Peyer's patch (tissue), 4 donors: ENCODE results near the gene TAS2R14. TPM values are rescaled to one million over a fixed set of nuclear protein-coding genes. Genes with fewer than 3 reads are reported as not detected.

ENCODE experiments used
- DNase-seq, 3 donors: peaks; one replicate each; pipeline ENCODE4 v3.0.0-alpha.2; 2017 to 2019
- H3K27ac ChIP-seq, 4 donors: fragments of 200-600 bp; sonication (generic); one replicate each; pipeline ENCODE4 v1.5.1; 2016 to 2019
- H3K27me3 ChIP-seq, 2 donors: fragments of 200-600 bp; sonication (generic); one replicate each; pipeline ENCODE4 v1.5.1; 2019
- H3K36me3 ChIP-seq, 3 donors: fragments of 200-600 bp; sonication (generic); one replicate each; pipeline ENCODE4 v1.5.1; 2016 to 2019
- H3K4me1 ChIP-seq, 4 donors: fragments of 200-600 bp; sonication (generic); one replicate each; pipeline ENCODE4 v1.5.1; 2016 to 2019
- H3K4me3 ChIP-seq, 4 donors: fragments of 200-600 bp; sonication (generic); 1 replicate in 3 of 4; 2 replicates in 1 of 4; pipeline ENCODE4 v1.5.1; 2016 to 2019; ENCODE audit warnings: mild to moderate bottlenecking in 1 of 4
- H3K9me3 ChIP-seq, 4 donors: fragments of 200-600 bp; sonication (generic); one replicate each; pipeline ENCODE4 v1.5.1; 2016 to 2019; ENCODE audit warnings: mild to moderate bottlenecking in 1 of 4
- POLR2A ChIP-seq, 2 donors: fragments of 450-650 bp; IDR thresholded peaks; one replicate each; pipeline ENCODE4 v1.5.1; 2017; ENCODE audit warnings: antibody characterized with exemption in 2 of 2, mild to moderate bottlenecking in 2 of 2, moderate library complexity in 2 of 2
- total RNA-seq, 4 donors: library from RNA; depleted of rRNA; stranded (reverse); fragments of >200 nt; gene quantifications; one replicate each; pipeline ENCODE4 v1.1.0, GENCODE V29; 2016
- TF ChIP-seq, protein P1 (sequence below), 6 experiments: fragments of 450-650 bp in 4 of 6; fragments of 200-600 bp in 2 of 6; sonication (generic) in 1 of 6; IDR thresholded peaks; one replicate each; pipeline ENCODE4 v1.5.1; 2017 to 2019; ENCODE audit warnings: antibody characterized with exemption in 6 of 6, mild to moderate bottlenecking in 3 of 6, moderate library complexity in 1 of 6

TAS2R14 gene
- total RNA-seq, 4 donors from 2014 or later: 3.4 to 5.1 (median 4.8) TPM; not detected in 1

DNA sequence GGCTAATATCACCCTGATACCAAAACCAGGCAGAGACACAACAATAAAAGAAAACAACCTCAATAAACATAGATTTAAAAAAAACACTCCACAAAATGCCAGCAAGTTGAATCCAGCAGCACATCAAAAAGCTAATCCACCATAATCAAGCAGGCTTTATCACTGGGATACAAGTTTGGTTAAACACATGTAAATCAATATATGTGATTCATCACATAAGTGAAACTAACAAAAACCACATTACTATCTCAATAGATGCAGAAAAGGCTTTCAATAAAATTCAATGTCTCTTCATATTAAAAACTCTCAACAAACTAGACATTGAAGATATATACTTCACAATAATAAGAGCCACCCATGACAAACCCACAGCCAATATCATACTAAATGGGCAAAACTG lies 17.0 kb upstream of the TAS2R14 start:
- Histone ChIP-seq H3K4me1 (no peaks in the 10 kb centered on the region), H3K4me3 (no peak overlapping the region), H3K27me3 (no peaks in the 10 kb centered on the region), H3K36me3 (no peaks in the 10 kb centered on the region), H3K9me3 (no peaks in the 10 kb centered on the region), H3K27ac (no peak overlapping the region)
- TF ChIP-seq POLR2A (IDR thresholded peaks at IDR 0.05): no peak
- TF ChIP-seq, protein P1, sequence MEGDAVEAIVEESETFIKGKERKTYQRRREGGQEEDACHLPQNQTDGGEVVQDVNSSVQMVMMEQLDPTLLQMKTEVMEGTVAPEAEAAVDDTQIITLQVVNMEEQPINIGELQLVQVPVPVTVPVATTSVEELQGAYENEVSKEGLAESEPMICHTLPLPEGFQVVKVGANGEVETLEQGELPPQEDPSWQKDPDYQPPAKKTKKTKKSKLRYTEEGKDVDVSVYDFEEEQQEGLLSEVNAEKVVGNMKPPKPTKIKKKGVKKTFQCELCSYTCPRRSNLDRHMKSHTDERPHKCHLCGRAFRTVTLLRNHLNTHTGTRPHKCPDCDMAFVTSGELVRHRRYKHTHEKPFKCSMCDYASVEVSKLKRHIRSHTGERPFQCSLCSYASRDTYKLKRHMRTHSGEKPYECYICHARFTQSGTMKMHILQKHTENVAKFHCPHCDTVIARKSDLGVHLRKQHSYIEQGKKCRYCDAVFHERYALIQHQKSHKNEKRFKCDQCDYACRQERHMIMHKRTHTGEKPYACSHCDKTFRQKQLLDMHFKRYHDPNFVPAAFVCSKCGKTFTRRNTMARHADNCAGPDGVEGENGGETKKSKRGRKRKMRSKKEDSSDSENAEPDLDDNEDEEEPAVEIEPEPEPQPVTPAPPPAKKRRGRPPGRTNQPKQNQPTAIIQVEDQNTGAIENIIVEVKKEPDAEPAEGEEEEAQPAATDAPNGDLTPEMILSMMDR (IDR thresholded peaks at IDR 0.05): no peak
- DNase-seq: no peak

DNA sequence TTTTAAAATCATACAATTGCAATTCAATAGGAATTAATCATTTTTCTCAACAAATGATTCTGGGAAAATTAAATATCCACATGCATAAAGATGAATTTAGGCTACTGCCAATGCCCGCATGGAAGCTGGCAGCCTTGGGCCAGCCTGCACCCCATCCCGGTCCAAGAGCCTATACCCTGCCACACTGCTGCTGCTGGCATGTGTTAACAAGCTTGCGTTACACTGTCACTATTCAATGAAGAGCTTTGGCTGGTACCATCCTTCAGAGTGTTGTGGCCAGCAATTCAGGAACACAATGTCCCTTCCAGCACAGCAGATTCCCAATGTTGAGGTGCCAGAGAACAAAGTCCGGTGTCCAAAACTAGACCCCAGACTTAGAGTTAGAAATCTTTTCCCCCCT lies 13.6 kb upstream of the TAS2R14 start:
- TF ChIP-seq, protein P1 (IDR thresholded peaks at IDR 0.05): no peak
- no peak for TF ChIP-seq POLR2A (IDR thresholded peaks at IDR 0.05)
- no peak for DNase-seq
- H3K9me3 ChIP-seq: no peaks in the 10 kb centered on the region
- H3K4me3 ChIP-seq: no peak overlapping the region
- H3K4me1 ChIP-seq: no peaks in the 10 kb centered on the region
- no peaks in the 10 kb centered on the region for H3K36me3 ChIP-seq
- no peaks in the 10 kb centered on the region for H3K27me3 ChIP-seq
- H3K27ac ChIP-seq: no peak overlapping the region

DNA sequence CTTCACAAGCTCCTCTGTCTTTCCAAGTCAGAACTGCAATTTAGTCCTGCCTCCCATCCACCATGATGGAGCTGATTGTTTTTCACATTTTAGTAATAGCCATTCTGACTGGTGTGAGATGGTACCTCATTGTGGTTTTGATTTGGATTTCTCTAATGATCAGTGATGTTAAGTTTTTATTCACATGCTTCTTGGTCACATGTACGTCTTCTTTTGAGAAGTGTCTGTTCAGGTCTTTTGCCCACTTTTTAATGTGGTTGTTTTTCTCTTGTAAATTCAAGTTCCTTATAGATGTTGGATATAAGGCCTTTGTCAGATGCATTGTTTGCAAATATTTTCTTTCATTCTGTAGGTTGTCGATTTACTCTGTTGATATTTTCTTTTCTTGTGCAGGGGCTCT lies 4.1 kb upstream of the TAS2R14 start:
- Histone ChIP-seq H3K9me3 (no peaks in the 10 kb centered on the region), H3K4me1 (no peaks in the 10 kb centered on the region), H3K36me3 (no peaks in the 10 kb centered on the region), H3K27me3 (no peaks in the 10 kb centered on the region), H3K27ac (no peak overlapping the region), H3K4me3 (no peak overlapping the region)
- DNase-seq: no peak
- TF ChIP-seq, protein P1 (IDR thresholded peaks at IDR 0.05): no peak
- no peak for TF ChIP-seq POLR2A (IDR thresholded peaks at IDR 0.05)

DNA sequence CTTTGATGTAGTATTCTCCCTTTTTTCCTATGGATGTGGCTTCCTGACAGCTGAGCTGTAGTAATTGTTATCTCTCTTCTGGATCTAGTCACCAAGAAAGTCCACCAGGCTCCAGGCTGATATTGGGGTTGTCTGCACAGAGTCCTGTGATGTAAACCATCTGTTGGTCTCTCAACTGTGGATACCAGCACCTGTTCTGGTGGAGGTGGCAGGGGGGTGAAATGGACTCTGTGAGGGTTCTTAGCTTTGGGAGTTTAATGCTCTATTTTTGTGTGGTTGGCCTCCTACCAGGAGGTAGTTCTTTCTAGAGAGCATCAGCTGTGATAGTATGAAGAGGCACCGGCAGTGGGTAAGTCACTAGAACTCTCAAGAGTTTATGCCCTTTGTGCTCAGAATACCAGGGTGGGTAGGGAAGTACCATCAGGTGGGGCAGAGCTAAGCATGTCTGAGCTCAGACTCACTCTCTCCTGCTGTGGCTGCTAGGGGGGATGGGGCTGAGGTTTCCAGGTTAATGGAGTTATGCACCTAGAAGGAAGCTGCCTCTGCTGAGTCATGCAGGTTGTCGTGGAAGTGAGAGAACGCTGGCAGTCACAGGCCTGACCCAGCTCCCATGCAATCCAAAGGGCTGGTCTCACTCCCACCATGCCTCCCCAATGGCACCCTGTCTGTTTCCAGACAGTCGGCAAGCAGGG lies 3.0 kb upstream of the TAS2R14 start:
- no peak overlapping the region for H3K4me3 ChIP-seq
- TF ChIP-seq, protein P1 (IDR thresholded peaks at IDR 0.05): no peak
- no peak for TF ChIP-seq POLR2A (IDR thresholded peaks at IDR 0.05)
- no peaks in the 10 kb centered on the region for H3K36me3 ChIP-seq
- no peaks in the 10 kb centered on the region for H3K4me1 ChIP-seq
- no peak overlapping the region for H3K27ac ChIP-seq
- DNase-seq: no peak
- H3K27me3 ChIP-seq: no peaks in the 10 kb centered on the region
- no peaks in the 10 kb centered on the region for H3K9me3 ChIP-seq

DNA sequence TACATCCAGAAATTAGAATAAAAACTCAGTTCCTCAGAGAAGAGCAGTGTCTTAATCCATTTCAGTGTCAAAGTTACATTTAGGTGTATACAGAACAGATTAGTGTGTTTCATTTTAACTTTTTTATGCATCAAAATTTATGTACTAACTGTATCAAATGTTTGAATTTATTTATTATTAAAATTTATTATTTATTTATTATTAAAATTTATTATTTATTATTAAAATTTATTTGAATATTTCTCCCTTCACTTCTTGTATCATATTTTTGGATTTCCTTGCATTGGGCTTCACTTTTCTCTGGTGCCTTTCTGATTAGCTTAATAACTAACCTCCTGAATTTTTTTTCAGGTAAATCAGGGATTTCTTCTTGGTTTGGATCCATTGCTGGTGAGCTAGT lies 2.3 kb upstream of the TAS2R14 start:
- TF ChIP-seq, protein P1 (IDR thresholded peaks at IDR 0.05): no peak
- no peak for TF ChIP-seq POLR2A (IDR thresholded peaks at IDR 0.05)
- no peak overlapping the region for H3K27ac ChIP-seq

More for the DNA sequence above, 2.3 kb upstream of the TAS2R14 start:
- Histone ChIP-seq H3K27me3 (no peaks in the 10 kb centered on the region), H3K9me3 (no peaks in the 10 kb centered on the region), H3K4me3 (no peak overlapping the region), H3K36me3 (no peaks in the 10 kb centered on the region), H3K4me1 (no peaks in the 10 kb centered on the region)
- no peak for DNase-seq
